ENCODE results near the gene IL2RA. TPM values are rescaled to one million over a fixed set of nuclear protein-coding genes. Genes with fewer than 3 reads are reported as not detected.

Gene IL2RA
- polyA plus RNA-seq, 3 donors = 0.06 TPM; not detected in 2

GRCh38 chr10:6050801-6051445 lies 11.2 kb downstream of the IL2RA start:
- DNase-seq = peak; percentile 56 to 98 (median 69)
- Histone ChIP-seq H3K79me2 (ENCODE audit: insufficient read depth, low read length) (no peaks in the 10 kb centered on the region), H3K27ac (ENCODE audit: low read depth in 1 of 2, low read length in 2 of 2) (peak overlapping the region; percentile 30 to 69), H3K36me3 (replicated peaks in 1 of 2; ENCODE audit: control insufficient read depth in 1 of 2, insufficient read depth in 2 of 2, low read length in 2 of 2) (no peaks in the 10 kb centered on the region), H4K20me1 (ENCODE audit: insufficient read depth, low read length) (no peaks in the 10 kb centered on the region), H2AFZ (ENCODE audit: insufficient read depth, low read depth, low read length, poor library complexity, severe bottlenecking) (peak overlapping the region; percentile 76), H3K4me3 (replicated peaks in 1 of 3; ENCODE audit: low read depth in 2 of 3, low read length in 3 of 3) (peak overlapping the region; percentile 35 to 78 (median 50)), H3K9ac (ENCODE audit: insufficient read depth, low read length, poor library complexity, severe bottlenecking) (peak overlapping the region; percentile 66), H3K9me3 (replicated peaks in 1 of 2; ENCODE audit: control insufficient read depth in 1 of 2, insufficient read depth in 1 of 2, low read length in 2 of 2) (no peaks in the 10 kb centered on the region), H3K4me2 (replicated peaks; ENCODE audit: extremely low read depth, low read length, poor library complexity, severe bottlenecking) (peak overlapping the region; percentile 83), H3K4me1 (ENCODE audit: control insufficient read depth in 1 of 2, insufficient read depth in 2 of 2, low read length in 2 of 2) (peaks cover 32 to 33% of the 10 kb centered on the region in 2 donors), H3K27me3 (ENCODE audit: control insufficient read depth in 2 of 2, insufficient read depth in 2 of 2, low read length in 2 of 2) (peaks cover 0 to 7% of the 10 kb centered on the region in 2 donors)
- no peak for TF ChIP-seq CTCF (IDR thresholded peaks at IDR 0.05)
- H3K27ac Mint-ChIP-seq = peak overlapping the region; percentile 16 to 92 (median 88)
- peaks cover 0 to 3% (median 0%) of the 10 kb centered on the region in 7 donors for H3K9me3 Mint-ChIP-seq
- peak overlapping the region; percentile 89 to 93 for H3K4me3 Mint-ChIP-seq
- peaks cover 5 to 13% (median 6%) of the 10 kb centered on the region in 3 donors for H3K27me3 Mint-ChIP-seq (ENCODE audit: low read depth in 3 of 3)
- WGBS (ENCODE audit: insufficient coverage) = 0% methylated on average over 11 of the region's 18 CpGs
- no peaks in the 10 kb centered on the region for H3K36me3 Mint-ChIP-seq
- H3K4me1 Mint-ChIP-seq = peaks cover 41% of the 10 kb centered on the region
- intact Hi-C loops (cut with micrococcal nuclease) = no loop called here

- Mint-ChIP-seq H3K9me3 (peaks cover 0 to 3% (median 0%) of the 10 kb centered on the region in 7 donors), H3K4me3 (no peak overlapping the region), H3K27me3 (ENCODE audit: low read depth in 3 of 3) (peaks cover 7 to 12% (median 8%) of the 10 kb centered on the region in 3 donors), H3K27ac (no peak overlapping the region), H3K36me3 (no peaks in the 10 kb centered on the region), H3K4me1 (peaks cover 52% of the 10 kb centered on the region)
- H3K9me3 ChIP-seq (replicated peaks in 1 of 2; ENCODE audit: control insufficient read depth in 1 of 2, insufficient read depth in 1 of 2, low read length in 2 of 2) = no peaks in the 10 kb centered on the region
- no peak overlapping the region for H3K4me3 ChIP-seq (replicated peaks in 1 of 3; ENCODE audit: low read depth in 2 of 3, low read length in 3 of 3)
- no peaks in the 10 kb centered on the region for H3K36me3 ChIP-seq (replicated peaks in 1 of 2; ENCODE audit: control insufficient read depth in 1 of 2, insufficient read depth in 2 of 2, low read length in 2 of 2)
- peaks cover 0 to 7% of the 10 kb centered on the region in 2 donors for H3K27me3 ChIP-seq (ENCODE audit: control insufficient read depth in 2 of 2, insufficient read depth in 2 of 2, low read length in 2 of 2)
- H3K27ac ChIP-seq (ENCODE audit: low read depth in 1 of 2, low read length in 2 of 2) = no peak overlapping the region
- H4K20me1 ChIP-seq (ENCODE audit: insufficient read depth, low read length) = no peaks in the 10 kb centered on the region
- TF ChIP-seq CTCF (IDR thresholded peaks at IDR 0.05) = no peak
- H3K9ac ChIP-seq (ENCODE audit: insufficient read depth, low read length, poor library complexity, severe bottlenecking) = no peak overlapping the region
- WGBS (ENCODE audit: insufficient coverage) = no CpG with 5 or more reads among the region's 2 CpGs
- H3K4me2 ChIP-seq (replicated peaks; ENCODE audit: extremely low read depth, low read length, poor library complexity, severe bottlenecking) = no peak overlapping the region
- H3K4me1 ChIP-seq (ENCODE audit: control insufficient read depth in 1 of 2, insufficient read depth in 2 of 2, low read length in 2 of 2) = peaks cover 40 to 43% of the 10 kb centered on the region in 2 donors
- DNase-seq = no peak
- intact Hi-C loops (cut with micrococcal nuclease) = no loop called here
- no peak overlapping the region for H2AFZ ChIP-seq (ENCODE audit: insufficient read depth, low read depth, low read length, poor library complexity, severe bottlenecking)
- no peaks in the 10 kb centered on the region for H3K79me2 ChIP-seq (ENCODE audit: insufficient read depth, low read length)
Observed at GRCh38 chr10:6049031-6049400, 13.2 kb downstream of the IL2RA start.
